Endometrial microvascular endothelial cells (primary cell): Measurements from ENCODE around the gene CCDC121. TPM values are rescaled to one million over a fixed set of nuclear protein-coding genes. Genes with fewer than 3 reads are reported as not detected.

ENCODE experiments used
- in situ Hi-C: cut with HindIII; loops from 2 replicates; pipeline ENCODE4 v1.10.0; 2017; ENCODE audit warnings: low sequenced_read_pairs, low pct_unique_long_range_greater_than_20kb; ENCODE audit errors: inconsistent ontology term
- total RNA-seq: library from RNA; depleted of rRNA; stranded (reverse); fragments of >200 nt; gene quantifications from one replicate; pipeline ENCODE4 v1.2.3, GENCODE V29; 2015; ENCODE audit errors: inconsistent ontology term

Gene CCDC121
- total RNA-seq, 1 donor from 2014 or later: 1.4 TPM

DNA sequence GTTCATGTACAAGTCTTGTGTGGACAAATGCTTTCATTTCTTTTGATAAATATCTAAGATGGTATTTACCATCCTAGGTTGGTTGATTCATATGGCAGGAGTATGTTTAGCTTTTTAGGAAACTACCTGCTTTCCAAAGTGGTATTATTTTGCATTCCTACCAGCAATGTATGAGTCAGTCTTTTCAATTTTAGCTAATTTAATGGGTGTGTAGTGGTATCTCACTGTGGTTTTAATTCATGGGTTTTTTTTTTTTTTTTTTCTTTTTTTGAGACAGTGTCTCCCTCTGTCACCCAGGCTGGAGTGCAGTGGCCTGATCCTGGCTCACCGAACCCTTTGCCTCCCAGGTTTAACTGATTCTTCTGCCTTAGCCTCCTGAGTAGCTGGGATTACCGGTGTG, 41.8 kb downstream of the CCDC121 start:
- in situ Hi-C loops: no loop called here

DNA sequence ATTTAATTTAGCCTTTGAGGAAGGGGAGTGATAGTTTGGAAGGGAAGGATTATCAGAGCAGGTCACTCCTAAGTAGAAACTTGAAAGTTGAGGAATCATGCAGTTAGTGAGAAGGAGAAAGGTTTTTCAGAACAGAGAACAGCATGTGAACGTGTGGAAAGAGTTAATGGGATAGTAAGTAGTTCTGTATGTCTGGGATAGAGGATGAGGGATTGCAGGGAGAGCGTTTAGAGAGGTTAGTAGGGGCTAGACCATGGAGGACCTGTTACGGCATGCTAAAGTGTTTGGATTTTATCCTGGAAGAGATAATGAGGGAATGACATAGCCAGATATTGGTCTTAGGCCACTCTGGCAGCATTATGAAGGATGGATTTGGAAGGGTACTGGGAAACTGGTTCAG, 44.2 kb downstream of the CCDC121 start:
- in situ Hi-C loops: no loop called here

DNA sequence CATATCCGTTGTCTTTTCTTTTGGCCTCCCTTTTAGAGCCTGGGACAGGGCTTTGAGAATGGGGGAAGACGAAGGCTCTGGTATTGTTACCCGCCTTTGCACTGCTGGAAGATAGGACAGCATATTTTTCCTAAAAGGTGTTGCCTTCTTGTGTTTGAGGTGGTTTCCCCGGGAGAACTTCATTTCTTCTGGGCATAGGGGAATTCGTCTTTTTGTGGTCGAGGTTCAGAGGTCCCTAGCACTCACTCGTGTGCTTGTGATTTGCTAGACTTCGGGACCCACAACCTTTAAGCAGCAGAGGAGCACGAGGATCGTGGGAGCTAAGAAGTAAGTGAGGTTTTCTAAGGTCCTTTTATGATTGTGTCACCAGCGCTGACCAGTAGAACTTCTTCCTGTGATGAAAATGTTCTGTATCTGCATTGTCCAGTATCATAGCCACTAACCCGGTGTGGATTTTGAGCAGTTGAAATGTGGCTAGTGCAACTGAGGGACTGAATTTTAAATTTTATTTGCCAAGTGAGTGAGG, 45.4 kb downstream of the CCDC121 start:
- in situ Hi-C loops: no loop called here

DNA sequence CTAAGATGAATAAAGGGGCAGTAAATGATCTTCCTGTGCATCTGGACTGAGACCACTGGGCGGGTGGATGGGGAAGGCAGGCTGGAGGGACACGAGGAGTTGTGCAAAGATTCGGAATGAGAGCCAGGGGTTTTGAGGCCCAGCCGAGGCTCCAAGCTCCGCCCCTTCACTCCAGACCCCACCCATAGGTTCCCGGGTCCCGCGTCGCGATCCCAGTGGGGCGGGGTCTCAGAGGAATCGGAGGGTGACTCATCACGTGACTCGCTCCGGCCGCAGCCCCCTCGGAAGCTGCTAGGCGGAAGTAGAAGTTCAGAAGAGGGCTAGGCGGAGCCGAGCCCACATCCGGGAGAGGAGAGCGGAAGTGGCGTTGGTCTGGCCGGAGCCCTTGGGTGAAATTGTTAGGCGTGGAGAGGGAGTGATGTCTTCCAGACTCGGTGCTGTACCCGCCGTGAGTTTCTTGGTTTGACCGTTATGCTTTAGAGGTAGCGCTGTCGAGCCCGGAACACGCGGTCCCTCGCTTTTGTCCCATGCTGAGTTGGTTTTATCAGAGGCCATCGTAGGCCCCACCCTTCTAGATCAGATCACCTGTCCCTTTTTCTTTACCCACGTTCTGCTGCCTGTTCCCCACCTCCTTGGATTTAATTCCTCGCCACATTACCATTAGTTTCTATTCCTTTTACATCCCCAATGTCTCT, 46.0 kb downstream of the CCDC121 start, which contains the start of gene ZNF512:
Gene ZNF512 (plus strand): TSS at position 348 of the 695 bp plus-strand sequence. CDS start 71 bp downstream, at position 419.
- in situ Hi-C loops: no loop called here

DNA sequence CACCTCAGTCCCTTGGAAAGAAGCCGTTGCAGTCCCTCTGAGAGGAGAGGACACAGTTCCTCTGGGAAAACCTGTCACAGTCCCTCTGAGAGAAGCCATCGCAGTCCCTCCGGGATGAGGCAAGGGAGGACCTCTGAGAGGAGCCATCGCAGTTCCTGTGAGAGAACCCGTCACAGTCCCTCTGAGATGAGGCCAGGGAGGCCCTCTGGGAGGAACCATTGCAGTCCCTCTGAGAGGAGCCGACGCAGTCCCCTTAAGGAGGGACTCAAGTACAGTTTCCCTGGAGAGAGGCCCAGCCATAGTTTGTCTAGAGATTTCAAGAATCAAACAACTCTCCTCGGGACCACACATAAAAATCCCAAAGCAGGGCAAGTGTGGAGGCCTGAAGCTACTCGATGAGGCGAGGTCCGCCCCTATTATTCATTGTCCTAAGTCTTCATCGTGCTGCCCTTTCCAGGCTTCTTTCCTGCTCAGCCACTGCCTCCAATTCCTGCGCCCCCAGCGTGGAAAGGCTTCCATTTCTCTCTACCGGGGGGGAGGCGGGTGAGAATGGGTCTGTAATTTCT, 46.6 kb downstream of the CCDC121 start:
- in situ Hi-C loops: no loop called here

DNA sequence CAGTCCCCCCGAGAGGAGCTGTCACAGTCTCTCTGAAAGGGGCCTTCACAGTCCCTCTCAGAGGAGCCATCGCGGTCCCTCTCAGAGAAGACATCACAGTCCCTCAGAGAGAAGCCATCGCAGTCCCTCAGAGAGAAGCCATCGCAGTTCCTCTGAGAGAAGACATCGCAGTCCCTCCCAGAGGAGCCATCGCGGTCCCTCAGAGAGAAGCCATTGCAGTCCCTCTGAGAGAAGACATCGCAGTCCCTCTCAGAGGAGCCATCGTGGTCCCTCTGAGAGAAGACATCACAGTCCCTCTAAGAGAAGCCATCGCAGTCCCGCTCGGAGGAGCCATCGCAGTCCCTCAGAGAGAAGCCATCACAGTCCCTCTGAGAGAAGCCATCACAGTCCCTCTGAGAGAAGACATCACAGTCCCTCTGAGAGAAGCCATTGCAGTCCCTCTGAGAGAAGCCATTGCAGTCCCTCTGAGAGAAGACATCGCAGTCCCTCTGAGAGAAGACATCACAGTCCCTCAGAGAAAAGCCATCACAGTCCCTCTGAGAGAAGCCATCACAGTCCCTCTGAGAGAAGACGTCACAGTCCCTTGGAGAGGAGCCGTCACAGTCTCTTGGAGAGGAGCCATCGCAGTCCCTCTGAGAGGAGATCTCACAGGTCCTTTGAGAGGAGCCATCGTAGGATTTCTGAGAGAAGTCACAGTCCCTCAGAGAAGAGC, 47.2 kb downstream of the CCDC121 start:
- in situ Hi-C loops: no loop called here

Other genes with a start within 250 kb of the CCDC121 start
- gene ZNF513, start 248.3 kb downstream of the CCDC121 start, total RNA-seq: 4.4 TPM
- 156 TPM for gene PPM1G, start 219.4 kb downstream of the CCDC121 start, total RNA-seq
- 111 TPM for gene NRBP1, start 200.4 kb downstream of the CCDC121 start, total RNA-seq
- gene KRTCAP3, start 186.6 kb downstream of the CCDC121 start, total RNA-seq: not detected
- gene IFT172, start 139.3 kb downstream of the CCDC121 start, total RNA-seq: 26.6 TPM
- gene FNDC4, start 133.8 kb downstream of the CCDC121 start, total RNA-seq: 24.8 TPM
- gene GCKR, start 132.2 kb downstream of the CCDC121 start, total RNA-seq: 2.6 TPM
- gene ZNF512, start 46.0 kb downstream of the CCDC121 start, total RNA-seq: 70.3 TPM
- 43.9 TPM for gene GPN1, start within 50 bp of the CCDC121 start, total RNA-seq
- gene SUPT7L, start 34.6 kb upstream of the CCDC121 start, total RNA-seq: 18.0 TPM
- 30.3 TPM for gene SLC4A1AP, start 34.9 kb upstream of the CCDC121 start, total RNA-seq
- gene MRPL33, start 142.7 kb upstream of the CCDC121 start, total RNA-seq: 126 TPM